Measurements from ENCODE around the gene TNFRSF1A. TPM values are rescaled to one million over a fixed set of nuclear protein-coding genes. Genes with fewer than 3 reads are reported as not detected.

TNFRSF1A gene
- total RNA-seq, 1 experiment from 2014 or later, result 108 TPM

DNA sequence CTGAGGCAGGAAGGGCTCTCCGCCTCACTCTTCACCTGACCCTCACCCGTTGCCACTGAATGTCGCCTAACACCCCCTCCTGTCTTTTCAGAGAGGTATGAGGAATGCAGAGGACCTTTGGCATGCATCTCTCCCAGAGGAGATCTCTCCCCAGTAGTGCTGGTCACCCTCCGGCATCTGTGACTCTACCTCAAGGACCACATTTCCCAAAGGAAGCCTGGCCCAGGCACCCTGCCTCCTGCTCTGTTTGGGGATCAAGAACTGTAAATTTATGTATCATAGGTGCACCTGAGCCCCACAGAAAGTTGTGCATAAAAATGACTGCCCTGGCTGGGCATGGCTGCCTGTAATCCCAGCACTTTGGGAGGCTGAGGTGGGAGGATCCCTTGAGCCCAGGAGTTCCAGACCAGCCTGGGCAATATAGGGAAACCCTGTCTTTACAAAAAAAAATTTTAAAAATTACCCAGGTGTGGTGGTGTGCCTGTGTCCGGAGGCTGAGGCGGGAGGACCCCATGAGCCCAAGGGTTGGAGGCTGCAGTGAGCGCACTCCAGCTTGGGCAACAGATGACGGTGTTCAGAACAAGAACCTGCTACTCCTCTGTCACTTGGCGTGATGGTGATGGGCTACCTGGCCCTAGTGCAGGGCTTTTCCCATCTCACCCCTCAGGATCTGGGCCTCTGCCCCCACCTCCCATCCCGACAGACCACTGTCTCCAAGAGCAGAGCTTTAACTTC, 13.7 kb downstream of the TNFRSF1A start:
- BruUV-seq (replicated peaks), result no TSS peak
- Histone ChIP-seq H3K27ac (ENCODE audit: low read length) (no peak overlapping the region; the same call in 1 of the 2 replicates), H3K9me3 (ENCODE audit: control insufficient read depth, insufficient read depth, low read depth, low read length) (no peaks in the 10 kb centered on the region), H3K4me1 (ENCODE audit: control insufficient read depth, insufficient read depth, low read length) (peaks cover 44% of the 10 kb centered on the region), H3K27me3 (ENCODE audit: control insufficient read depth, insufficient read depth, low read length) (no peaks in the 10 kb centered on the region), H3K4me3 (ENCODE audit: low read depth in 2 of 2, low read length in 2 of 2) (no peak overlapping the region), H3K36me3 (ENCODE audit: control insufficient read depth, insufficient read depth, low read length) (peaks cover 4% of the 10 kb centered on the region)
- intact Hi-C loops (cut with micrococcal nuclease; ENCODE audit: unreplicated experiment) (loop anchor here (5.0 kb wide), 1 partner anchor 139 kb away; no protein-coding TSS in a partner anchor), in situ Hi-C loops (cut with HindIII; ENCODE audit: low pct_unique_long_range_greater_than_20kb, low sequenced_read_pairs) (no loop called here)
- ChIA-PET CTCF (interaction anchor here (0.5 kb wide), 1 partner anchor 42 kb away, joined by 3 read pairs; no protein-coding TSS in a partner anchor), POLR2A (interaction anchor here (0.6 kb wide), 1 partner anchor 87 kb away, joined by 3 read pairs; no protein-coding TSS in a partner anchor)
- DNase-seq (ENCODE audit: low read depth, low spot score), result no peak
- ATAC-seq, result no peak
- TF ChIP-seq, protein P1, sequence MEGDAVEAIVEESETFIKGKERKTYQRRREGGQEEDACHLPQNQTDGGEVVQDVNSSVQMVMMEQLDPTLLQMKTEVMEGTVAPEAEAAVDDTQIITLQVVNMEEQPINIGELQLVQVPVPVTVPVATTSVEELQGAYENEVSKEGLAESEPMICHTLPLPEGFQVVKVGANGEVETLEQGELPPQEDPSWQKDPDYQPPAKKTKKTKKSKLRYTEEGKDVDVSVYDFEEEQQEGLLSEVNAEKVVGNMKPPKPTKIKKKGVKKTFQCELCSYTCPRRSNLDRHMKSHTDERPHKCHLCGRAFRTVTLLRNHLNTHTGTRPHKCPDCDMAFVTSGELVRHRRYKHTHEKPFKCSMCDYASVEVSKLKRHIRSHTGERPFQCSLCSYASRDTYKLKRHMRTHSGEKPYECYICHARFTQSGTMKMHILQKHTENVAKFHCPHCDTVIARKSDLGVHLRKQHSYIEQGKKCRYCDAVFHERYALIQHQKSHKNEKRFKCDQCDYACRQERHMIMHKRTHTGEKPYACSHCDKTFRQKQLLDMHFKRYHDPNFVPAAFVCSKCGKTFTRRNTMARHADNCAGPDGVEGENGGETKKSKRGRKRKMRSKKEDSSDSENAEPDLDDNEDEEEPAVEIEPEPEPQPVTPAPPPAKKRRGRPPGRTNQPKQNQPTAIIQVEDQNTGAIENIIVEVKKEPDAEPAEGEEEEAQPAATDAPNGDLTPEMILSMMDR (IDR thresholded peaks at IDR 0.05), result no peak
- TF ChIP-seq, protein P2, sequence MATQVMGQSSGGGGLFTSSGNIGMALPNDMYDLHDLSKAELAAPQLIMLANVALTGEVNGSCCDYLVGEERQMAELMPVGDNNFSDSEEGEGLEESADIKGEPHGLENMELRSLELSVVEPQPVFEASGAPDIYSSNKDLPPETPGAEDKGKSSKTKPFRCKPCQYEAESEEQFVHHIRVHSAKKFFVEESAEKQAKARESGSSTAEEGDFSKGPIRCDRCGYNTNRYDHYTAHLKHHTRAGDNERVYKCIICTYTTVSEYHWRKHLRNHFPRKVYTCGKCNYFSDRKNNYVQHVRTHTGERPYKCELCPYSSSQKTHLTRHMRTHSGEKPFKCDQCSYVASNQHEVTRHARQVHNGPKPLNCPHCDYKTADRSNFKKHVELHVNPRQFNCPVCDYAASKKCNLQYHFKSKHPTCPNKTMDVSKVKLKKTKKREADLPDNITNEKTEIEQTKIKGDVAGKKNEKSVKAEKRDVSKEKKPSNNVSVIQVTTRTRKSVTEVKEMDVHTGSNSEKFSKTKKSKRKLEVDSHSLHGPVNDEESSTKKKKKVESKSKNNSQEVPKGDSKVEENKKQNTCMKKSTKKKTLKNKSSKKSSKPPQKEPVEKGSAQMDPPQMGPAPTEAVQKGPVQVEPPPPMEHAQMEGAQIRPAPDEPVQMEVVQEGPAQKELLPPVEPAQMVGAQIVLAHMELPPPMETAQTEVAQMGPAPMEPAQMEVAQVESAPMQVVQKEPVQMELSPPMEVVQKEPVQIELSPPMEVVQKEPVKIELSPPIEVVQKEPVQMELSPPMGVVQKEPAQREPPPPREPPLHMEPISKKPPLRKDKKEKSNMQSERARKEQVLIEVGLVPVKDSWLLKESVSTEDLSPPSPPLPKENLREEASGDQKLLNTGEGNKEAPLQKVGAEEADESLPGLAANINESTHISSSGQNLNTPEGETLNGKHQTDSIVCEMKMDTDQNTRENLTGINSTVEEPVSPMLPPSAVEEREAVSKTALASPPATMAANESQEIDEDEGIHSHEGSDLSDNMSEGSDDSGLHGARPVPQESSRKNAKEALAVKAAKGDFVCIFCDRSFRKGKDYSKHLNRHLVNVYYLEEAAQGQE (IDR thresholded peaks at IDR 0.05; ENCODE audit: insufficient read depth in 1 of 2, low read depth in 2 of 2, low read length in 1 of 2), result no peak
- TF ChIP-seq TCF7L2 (IDR thresholded peaks at IDR 0.05; ENCODE audit: low read depth, low read length) (no peak), SIN3A (IDR thresholded peaks at IDR 0.05; ENCODE audit: borderline replicate concordance, insufficient read depth, low read depth, low read length) (no peak), POLR2AphosphoS5 (IDR thresholded peaks at IDR 0.05; ENCODE audit: low read depth, low read length) (no peak)

DNA sequence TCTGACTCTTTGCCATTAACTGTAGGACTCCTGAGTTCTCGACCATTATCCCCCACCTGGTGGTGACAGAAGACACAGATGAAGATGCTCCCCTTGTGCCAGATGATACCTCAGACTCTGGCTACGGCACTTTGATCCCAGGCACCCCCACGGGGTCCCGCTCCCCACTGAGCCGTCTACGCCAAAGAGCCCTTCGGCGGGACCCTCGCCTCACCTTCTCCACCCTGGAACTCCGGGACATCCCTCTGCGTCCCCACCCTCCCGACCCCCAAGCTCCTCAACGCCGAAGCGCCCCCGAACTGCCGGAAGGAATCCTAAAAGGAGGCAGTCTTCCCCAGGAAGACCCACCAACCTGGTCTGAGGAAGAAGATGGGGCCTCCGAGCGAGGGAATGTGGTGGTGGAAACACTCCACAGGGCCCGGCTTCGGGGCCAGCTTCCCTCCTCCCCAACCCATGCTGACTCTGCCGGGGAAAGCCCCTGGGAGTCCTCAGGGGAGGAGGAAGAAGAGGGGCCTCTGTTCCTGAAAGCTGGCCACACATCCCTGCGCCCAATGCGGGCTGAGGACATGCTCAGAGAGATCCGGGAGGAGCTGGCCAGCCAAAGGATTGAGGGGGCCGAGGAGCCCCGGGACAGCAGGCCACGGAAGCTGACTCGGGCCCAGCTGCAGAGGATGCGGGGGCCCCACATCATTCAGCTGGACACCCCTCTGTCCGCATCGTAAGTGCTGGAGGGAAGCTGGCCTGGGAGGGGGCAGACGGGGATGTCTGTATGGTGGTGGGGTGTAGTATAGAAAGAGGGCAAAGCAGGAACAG, 14.4 kb downstream of the TNFRSF1A start:
- no peaks in the 10 kb centered on the region for H3K27me3 ChIP-seq (ENCODE audit: control insufficient read depth, insufficient read depth, low read length)
- H3K27ac ChIP-seq (ENCODE audit: low read length), result peak overlapping the region; percentile 59; the same call in 1 of the 2 replicates
- peak; percentile 50 for TF ChIP-seq POLR2AphosphoS5 (IDR thresholded peaks at IDR 0.05; ENCODE audit: low read depth, low read length)
- TF ChIP-seq TCF7L2 (IDR thresholded peaks at IDR 0.05; ENCODE audit: low read depth, low read length), result no peak
- H3K4me3 ChIP-seq (ENCODE audit: low read depth in 2 of 2, low read length in 2 of 2), result no peak overlapping the region
- DNase-seq (ENCODE audit: low read depth, low spot score) (no peak), ATAC-seq (no peak)
- no peaks in the 10 kb centered on the region for H3K9me3 ChIP-seq (ENCODE audit: control insufficient read depth, insufficient read depth, low read depth, low read length)
- H3K4me1 ChIP-seq (ENCODE audit: control insufficient read depth, insufficient read depth, low read length), result peaks cover 47% of the 10 kb centered on the region
- CTCF ChIA-PET, result interaction anchor here (0.6 to 1.4 kb wide), 3 partner anchors 47 to 336 kb away, joined by 4 to 10 read pairs (median 7); no protein-coding TSS in a partner anchor
- POLR2A ChIA-PET, result no interaction called here
- in situ Hi-C loops (cut with HindIII; ENCODE audit: low pct_unique_long_range_greater_than_20kb, low sequenced_read_pairs) (no loop called here), intact Hi-C loops (cut with micrococcal nuclease; ENCODE audit: unreplicated experiment) (loop anchor here (5.0 kb wide), 1 partner anchor 140 kb away; no protein-coding TSS in a partner anchor)
- H3K36me3 ChIP-seq (ENCODE audit: control insufficient read depth, insufficient read depth, low read length), result peaks cover 4% of the 10 kb centered on the region
- no TSS peak for BruUV-seq (replicated peaks)
